Astrocyte (in vitro differentiated cells and primary cell): ENCODE results near the gene CYYR1.

Experiments used
- CTCF ChIP-seq: IDR thresholded peaks from 2 replicates; pipeline ENCODE4 v1.5.1; 2011; ENCODE audit warnings: low read depth, mild to moderate bottlenecking, inconsistent platforms, low read length, moderate library complexity; ENCODE audit not compliant: insufficient read depth
- EZH2 ChIP-seq: IDR thresholded peaks from 2 replicates; pipeline ENCODE4 v1.6.1; 2012; ENCODE audit warnings: mild to moderate bottlenecking, low read length, inconsistent platforms; ENCODE audit not compliant: insufficient read depth

- no peak for TF ChIP-seq CTCF
- TF ChIP-seq EZH2 = no peak
Observed at GRCh38 chr21:26557106-26557505, 16.0 kb downstream of the CYYR1 start.
